Loucy (cell line): Measurements from ENCODE around the gene PLXNB3.

Experiments
- CTCF ChIP-seq: fragments of 200-600 bp; sonication (generic); conservative IDR thresholded peaks from 2 replicates; pipeline ENCODE4 v1.5.1; 2014; ENCODE audit warnings: mild to moderate bottlenecking, antibody characterized with exemption, low read length
- EZH2phosphoT487 ChIP-seq: fragments of 200-600 bp; IDR thresholded peaks from 2 replicates; pipeline ENCODE4 v1.6.1; 2018; ENCODE audit warnings: antibody characterized with exemption, mild to moderate bottlenecking, moderate library complexity, borderline replicate concordance

- TF ChIP-seq CTCF = no peak
- no peak for TF ChIP-seq EZH2phosphoT487
These were observed 57.0 kb downstream of the PLXNB3 start for GRCh38 chrX:153821066-153821465.
